HG03139 (cell line): ENCODE results near the gene GARIN5B.
"Not testable (repeated sequence)": the region's sequence is repeated elsewhere in the genome, so short reads cannot be mapped to it uniquely, and the experiment has no call there.

Source experiments
- ATAC-seq: cut with Tn5 transposase; IDR thresholded peaks from one replicate; pipeline ENCODE4 v1.9.1; 2021; ENCODE audit not compliant: unreplicated experiment

GARIN5B gene

DNA sequence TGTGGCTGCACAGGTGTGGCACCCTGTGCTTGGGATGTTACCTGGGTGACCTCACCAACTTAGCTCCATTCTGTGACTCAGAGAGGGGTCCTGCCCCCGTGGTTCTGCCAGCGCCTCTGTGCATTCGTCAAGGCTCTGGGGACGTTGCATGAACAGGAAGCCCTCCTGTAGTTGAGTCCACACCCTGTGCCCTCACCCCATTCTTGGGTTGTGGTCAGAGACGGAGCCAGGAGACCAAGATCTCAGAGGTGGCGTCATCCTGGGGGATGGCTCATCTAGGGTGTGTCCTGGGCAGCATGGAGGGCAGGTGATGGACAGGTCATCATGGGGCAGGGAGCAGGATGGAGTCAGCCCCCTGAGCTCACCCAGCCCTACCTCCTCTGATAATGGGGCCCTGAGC, 11.0 kb downstream of the GARIN5B start:
- no peak for ATAC-seq

DNA sequence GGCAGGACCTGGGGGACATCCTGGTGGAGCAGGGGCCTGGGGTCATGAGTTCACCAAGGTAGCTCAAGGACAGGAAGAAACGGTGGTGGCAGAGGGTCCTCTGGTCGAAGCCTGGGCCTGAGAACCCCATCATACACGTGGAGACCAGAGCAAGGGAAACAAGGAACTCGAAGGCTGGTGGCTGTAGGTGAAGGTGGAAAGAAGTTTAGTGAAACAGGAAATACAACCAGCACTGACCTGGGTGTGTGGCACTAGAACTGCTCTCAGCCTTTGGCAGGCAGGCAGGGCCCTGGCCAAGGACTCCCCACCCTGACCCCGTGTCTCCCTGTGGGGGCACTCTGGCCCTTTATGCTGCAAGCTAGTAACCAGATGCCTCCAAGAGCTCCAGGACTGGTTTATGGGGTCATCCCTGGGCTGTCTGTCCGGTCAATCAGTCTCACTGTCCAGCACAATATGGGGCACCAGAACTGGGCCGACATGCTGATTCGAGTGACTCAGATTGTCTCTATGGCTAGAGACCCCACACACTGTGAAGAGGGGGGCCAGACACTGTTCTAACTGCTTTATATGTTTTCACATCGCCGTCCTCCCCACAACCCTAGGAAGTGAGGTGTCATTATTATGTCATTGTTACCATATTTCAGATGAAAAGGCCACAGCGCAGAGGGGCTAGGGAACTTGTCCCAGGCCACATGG, 12.3 kb downstream of the GARIN5B start:
- no peak for ATAC-seq

DNA sequence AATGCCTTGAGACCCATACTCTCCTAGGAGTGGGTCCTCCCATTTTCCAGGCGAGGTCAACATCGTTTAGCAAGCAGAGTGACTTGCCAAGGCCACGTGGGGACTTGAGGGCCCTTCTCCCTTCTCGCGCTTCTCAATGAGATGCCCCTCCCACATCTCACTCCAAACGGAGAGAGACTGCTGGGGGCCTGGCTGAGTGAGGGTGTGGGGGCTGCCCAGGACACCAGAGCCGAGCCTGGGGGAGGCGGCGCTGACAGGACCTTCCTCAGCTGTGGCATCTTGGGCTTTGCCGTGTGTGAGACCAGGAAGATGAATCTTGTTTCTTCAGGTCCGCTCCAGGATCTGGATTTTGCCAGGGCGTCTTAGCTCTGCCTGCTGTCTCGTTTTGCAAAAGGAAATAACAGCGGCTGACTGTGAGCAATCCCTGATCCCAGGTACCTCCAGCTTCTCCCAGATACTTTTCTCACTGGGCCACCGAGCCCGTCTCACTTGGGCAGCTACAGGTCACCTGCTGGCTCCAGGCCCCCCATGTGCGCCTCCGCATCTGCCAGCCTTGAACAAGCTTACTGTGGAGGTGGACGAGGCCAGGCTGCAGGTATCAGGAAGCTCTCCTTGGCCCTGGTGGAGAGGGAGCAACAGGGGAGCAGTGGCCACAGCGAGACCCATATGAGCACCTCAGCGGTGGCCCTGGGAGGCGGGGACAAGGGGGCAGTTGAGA, 14.6 kb downstream of the GARIN5B start:
- no peak for ATAC-seq

DNA sequence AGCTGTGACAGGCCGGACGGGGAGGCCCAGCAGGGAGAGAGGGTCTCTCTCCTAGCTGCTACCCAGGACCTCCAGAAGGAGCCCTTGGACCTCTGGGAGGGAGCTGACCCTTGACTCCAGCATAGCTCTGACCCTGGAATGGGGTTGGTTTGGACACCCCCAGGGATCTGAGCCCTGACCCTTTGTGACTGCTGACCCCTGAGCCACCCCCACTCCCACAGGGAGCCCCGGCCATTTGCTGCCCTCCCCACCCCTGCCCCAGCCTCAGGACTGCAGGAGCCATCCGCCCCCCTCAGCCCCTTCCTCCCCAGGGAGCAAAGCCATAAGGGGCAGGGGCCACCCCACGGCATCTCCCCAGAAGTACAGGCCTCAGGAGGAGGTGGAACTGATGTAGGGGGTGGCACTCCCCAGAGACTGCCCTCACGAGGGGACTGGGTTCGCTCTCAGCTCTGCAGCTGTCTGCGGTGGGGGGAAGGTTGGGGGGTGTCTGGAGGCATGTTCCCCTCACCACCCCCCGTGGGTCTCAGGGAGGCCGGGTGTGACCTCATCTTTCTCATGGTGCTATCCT, 15.5 kb downstream of the GARIN5B start:
- no peak for ATAC-seq

DNA sequence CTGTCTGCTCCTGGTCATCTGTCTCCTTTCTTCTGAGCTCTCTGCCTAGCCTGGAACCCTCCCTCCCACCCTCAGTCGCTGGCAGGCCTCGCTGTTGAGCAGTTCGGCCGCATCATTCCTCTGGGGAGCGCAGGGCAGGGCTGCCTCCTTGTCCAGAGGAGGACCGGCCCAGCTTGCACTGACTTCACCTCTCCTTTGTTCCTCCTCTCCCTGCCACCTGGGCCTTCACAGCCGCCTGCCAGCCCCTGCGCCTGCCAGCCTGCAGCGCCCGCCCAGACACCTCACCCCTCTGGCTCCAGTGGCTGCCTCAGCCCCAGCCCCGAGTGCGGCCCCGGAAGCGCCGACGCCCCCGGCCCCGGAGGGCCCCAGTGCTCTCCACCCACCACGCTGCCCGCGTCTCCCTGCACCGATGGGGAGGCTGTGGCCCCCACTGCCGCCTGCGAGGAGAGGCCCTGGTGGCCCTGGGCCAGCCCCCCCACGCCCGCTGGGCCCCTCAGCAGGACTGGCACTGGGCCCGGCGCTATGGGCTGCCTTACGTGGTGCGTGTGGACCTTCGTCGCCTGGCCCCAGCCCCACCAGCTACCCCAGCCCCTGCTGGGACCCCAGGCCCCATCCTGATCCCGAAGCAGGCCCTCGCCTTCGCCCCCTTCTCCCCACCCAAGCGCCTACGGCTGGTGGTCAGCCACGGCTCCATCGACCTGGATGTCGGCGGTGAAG, 16.2 kb downstream of the GARIN5B start:
- no peak for ATAC-seq

DNA sequence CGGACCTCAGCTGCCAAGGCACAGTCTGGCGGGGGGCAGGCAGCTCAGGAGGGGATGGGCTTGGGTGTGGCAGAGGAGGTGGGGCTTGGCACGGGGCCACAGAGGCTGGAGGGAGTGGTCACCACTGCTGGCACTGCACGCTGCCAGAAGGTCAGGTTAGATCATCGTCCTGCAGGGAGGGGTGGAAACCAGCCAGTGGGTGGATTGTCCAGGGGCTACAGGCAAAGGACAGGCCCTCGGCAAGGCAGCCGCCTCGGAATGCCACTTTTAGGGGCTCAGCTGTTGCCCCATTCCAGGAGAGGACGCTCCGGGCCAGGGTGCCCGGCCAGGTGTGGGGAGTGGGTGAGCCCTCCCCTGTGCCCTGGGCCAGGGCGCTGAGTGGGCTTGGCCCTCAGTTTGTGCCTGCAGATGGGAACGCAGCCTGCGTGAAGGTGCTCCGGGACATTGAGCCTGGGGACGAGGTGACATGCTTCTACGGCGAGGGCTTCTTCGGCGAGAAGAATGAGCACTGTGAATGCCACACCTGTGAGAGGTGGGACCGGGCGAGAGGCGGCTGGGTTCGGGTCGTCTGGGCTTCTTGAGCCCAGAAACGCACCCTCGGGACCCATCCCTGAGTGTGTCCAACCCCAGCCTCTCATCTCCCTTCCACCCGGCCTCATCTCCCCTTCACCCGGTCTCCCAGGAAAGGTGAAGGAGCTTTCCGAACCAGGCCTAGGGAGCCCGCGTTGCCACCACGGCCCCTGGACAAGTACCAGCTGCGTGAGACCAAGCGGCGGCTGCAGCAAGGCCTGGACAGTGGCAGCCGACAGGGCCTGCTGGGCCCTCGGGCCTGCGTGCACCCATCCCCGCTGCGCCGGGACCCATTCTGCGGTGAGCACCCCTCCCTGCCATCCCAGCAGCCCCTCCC, 17.0 kb downstream of the GARIN5B start:
- ATAC-seq = no peak

DNA sequence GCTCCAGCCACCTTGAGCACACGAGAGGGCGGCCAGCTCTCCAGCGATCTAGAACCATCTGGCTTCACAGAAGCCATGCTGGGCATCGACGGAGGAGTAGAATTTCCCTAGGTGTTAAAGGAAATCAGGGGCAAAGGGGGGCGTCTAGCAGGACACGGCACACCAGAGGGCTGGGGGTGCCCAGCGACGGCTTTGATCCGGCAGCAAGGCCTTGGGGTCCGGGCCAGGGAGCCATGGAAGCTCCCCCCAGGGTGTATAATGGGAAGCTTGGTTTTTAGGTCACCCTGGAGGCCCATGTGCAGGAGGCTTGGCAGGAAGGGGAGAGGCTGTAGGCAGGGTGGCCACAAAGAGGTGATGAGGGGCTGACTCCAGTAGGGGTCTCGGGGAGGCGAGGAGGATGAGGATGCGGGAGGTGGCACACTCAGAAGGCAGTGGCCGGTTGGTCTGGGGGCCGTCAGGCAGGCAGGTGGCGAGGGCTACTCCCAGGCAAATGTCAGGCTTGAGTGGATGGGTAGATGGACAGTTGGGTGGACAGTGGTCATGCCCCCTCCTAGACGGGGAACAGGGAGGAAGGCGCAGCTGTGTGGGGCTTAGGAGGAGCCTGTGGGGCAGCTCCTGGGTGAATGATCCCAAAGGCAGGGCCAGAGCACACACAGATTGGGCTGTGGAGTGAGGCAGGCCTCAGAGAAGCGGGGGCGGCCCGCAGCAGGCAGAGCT, 17.8 kb downstream of the GARIN5B start:
- no peak for ATAC-seq

DNA sequence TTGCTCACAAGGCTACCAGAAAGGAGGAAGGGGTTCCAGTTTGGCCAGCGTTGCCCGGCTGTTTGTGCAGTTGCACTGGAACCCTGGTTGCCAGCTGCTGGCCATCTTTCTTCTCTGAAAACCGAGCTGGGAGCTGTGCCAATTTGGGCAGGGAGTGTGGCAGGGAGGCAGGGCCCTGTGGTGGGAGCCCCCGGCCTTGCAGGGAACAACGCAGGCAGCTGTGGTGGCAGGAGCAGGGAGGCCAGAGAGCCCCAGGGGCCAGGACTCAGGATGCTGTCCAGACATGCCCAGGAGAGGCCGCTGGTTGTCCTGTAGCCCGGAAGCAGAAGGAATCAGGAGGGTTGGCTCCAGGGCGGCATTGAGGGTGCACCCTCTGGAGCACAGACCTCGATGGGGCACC, 18.6 kb downstream of the GARIN5B start:
- ATAC-seq = no peak

DNA sequence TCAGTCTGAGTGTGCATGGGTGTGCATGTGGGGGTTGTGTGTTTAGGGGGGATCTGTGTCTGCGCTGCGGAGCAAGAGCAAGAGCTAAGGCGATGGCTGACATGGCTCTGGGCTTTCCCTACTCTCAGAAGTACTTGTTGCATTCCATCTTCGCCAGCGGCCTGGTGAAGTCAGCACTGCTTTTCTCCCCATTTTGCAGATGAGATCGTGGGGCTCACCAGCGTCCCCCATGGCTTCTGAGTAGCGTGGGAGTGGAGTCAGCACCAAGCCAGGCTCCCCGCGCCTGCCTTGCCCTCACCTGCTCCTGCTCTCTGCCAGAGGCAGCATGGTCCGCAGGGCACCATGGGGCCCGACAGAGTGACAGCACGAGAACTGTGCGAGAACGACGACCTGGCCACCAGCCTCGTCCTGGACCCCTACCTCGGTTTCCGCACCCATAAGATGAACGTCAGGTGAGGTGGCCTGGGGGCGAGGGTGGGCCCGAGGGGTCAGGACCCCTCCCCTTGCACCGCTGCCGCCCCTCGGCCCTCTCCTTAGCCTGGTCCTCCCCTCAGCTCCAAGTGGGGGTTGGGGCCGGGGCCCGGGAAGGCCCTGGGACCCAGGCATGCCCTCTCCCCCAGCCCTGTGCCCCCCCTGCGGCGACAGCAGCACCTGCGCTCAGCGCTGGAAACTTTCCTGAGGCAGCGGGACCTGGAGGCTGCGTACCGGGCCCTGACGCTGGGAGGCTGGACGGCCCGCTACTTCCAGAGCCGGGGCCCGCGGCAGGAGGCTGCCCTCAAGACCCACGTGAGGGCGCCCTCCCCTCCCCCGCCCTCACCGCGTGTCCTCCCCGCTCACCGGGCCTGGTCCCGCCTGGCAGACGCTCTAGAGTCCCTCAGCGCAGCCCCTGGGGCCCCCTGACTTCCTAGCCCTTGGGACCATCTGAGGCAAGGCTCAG, 21.2 kb downstream of the GARIN5B start:
- ATAC-seq = no peak

DNA sequence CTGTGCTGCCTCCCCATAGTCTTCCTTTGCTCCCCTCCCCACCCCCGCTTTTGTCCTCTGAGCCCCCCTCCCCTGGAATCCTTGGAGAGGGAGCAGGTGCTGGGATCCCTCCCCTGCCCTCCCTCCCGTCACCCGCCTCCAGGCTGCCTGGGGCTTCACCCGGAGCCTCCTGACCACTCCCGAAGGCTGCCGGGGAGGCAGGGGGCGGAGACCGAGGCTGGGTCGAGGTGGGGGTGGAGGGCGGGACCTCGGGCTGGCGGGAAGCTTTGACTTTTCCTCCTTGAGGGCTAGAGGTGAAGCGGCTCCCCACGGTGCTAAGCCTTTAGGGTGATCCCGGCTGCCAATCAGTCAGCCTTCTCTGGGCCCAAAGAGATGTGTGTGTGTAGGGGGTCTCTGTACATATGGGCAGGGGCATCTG, 21.9 kb downstream of the GARIN5B start:
- ATAC-seq = no peak

DNA sequence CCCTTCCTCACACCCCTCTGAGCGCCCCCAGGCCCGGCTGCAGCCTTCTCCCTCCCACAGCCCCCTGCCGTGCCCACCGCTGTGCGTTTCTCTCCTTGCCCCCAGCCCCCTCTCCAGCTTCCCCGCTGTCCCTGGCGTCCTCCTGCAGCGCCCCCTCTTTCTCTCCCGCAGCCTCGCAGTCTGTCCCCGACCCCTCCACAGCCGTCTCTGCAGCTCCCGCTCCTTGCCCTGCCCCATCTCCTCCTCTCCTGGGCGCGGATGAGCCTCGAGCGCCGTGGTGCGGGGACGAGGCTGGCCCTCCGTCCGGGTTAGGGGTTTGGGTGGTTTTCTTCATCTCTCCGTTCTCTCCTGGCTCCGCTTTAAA, 22.3 kb downstream of the GARIN5B start:
- ATAC-seq = no peak

DNA sequence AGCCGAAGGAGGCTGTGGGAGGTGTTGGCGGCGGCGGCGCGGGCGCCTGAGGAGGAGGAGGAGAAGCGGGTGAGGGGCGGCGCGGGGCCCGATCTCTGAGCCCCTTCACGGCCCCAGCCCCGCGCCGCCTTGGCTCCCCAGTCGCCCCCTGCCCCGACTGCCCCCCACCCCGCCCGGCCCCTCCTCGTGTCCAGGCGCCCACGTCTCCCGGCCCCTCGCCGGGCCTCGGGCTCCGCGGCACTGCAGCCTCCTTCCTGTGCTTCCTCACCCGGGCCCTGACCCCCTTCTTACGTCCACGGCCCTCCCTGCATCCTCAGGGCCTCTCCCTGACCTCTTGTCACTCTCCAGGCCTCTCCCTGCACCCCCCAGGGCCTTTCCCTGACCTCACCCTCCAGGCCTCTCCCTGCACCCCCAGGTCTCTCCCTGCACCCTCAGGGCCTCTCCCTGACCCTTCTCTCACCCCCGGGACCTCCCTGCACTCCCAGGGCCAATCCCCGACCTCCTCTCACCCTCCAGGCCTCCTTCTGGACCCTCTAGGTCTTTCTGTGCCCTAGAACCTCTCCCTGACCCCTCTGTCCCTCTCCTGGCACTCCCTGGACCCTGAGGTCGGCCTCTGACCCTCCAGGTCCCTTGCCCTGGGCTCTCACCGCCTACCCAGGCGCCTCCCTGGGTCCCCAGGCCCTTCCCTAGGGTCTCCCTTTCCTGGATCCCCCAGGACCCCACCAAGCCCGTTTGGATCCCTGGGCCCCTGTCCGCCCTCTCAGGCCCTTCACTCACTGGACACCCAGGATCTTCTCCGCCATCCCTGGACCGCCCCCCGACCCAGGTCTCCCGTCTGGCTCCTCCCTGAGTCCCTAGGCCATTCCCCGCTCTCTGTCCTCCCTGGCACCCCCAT, 22.9 kb downstream of the GARIN5B start:
- ATAC-seq = no peak

DNA sequence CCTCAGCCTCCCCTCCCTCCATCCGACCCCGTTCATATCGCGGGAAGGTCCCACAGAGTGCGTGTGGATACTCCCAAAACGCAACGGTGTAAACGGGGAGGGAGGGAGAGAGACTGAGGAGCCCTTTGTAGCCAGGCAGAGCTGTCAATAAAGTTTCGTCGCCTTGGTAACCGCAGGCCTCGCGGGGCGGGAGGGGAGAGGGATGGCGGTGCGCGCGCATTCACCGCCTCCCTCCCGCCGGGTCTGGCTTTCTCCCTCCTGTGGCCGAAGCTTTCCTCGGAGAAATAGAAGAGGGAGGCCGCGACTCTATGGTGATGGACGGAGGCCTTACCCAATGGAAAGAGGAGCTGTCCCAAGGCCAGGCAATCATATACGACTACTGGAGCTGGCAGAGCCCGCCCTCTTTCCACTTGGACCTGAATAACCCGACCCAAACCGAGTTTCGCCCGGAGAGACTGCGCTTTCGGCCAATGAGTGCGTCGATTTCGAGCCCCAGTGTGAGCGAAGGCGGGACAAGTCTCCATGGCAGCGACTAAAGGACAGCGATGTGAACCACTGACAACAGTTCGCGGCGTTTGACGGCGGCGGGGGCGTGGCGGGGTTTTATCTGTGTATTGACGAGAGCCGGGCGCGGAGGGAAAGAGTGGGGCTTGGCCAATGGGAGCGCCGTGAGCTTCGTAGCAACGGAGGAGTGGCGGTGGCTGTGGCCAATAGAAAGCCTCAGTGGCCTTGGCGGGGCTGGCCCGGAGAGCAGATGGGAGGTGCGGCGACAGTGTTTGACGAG, 23.8 kb downstream of the GARIN5B start, which contains the start of gene KMT5C:
KMT5C (plus strand) TSS at position 772 of the 784 bp plus-strand sequence. CDS start 2,061 bp downstream, outside the sequence.
- ATAC-seq = peak; percentile 74

DNA sequence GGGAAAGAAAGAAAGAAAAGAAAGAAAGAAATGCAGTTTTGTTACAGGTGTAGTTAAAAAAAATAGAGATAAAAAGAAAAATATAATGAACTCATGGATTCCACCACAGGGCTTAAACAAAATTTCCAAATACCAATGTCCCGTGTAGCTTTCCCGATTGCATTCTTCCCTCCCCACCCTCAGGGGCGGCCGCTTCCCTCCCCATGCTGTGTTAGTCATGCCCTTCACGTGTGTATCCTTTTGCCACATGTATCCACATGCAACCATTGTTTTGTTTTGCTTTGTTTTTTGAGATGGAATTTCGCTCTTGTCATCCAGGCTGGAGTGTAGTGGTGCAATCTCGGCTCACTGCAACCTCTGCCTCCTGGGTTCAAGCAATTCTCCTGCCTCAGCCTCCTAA, 27.0 kb downstream of the GARIN5B start:
- ATAC-seq = no peak

DNA sequence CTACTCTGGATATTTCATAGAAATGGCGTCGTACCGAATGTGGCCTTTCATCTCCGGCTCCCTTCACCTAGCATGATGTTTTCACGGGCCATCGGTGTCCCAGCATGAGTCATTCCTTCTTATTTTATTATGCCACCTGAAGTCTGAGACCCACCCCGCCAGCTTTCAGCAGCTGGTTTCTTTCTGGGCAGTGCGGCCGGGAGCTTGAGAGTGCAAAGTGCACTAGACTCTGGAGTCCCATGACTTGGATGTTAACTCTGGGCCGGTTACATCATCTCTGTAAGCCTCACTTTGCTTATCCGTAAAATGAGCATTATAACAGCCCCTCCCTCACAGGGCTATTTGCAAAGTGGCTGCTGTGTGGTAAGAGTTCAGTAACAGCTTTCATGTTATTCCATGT, 29.2 kb downstream of the GARIN5B start:
- ATAC-seq = no peak

DNA sequence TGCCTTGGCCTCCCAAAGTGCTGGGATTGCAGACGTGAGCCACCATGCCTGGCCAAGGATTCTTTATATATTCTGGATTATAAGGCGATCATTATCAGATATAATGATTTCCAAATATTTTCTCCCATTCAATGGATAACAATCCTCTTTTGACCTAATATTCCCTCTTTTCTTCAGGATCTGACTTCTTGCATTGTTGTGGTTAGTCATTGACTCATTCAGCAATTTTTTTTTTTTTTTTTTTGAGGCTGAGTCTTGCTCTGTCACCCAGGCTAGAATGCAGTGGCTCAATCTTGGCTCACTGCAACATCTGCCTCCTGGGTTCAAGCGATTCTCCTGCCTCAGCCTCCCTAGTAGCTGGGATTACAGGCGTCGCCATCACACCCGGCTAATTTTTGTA, 33.3 kb downstream of the GARIN5B start:
- not testable (repeated sequence) for ATAC-seq

DNA sequence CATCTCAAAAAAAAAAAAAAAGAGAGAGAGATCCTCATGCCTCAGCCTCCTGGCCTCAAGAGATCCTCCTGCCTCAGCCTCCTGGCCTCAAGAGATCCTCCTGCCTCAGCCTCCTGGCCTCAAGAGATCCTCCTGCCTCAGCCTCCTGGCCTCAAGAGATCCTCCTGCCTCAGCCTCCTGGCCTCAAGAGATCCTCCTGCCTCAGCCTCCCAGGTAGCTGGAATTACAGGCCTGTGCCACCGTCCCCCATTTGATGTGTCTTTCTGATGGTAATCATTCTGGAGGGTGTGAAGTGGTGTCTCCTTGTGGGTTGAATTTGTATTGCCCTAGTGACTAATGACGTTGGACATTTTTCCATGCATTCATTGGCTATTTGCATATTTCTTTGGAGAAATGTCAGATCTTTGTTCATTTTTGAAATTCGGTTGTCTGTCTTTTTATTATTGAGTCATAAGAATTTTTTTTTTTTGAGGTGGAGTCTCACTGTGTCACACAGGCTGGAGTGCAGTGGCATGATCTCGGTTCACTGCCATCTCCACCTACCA, 34.2 kb downstream of the GARIN5B start:
- not testable (repeated sequence) for ATAC-seq
